HG02973 (cell line): Measurements from ENCODE around the gene CGRRF1.
A peak's percentile ranks its signal among the peaks of the same experiment; 100 is the strongest.

Source experiments
- ATAC-seq: cut with Tn5 transposase; IDR thresholded peaks from one replicate; pipeline ENCODE4 v1.9.1; 2021; ENCODE audit warnings: moderate library complexity; ENCODE audit not compliant: unreplicated experiment

The CGRRF1 gene, protein sequence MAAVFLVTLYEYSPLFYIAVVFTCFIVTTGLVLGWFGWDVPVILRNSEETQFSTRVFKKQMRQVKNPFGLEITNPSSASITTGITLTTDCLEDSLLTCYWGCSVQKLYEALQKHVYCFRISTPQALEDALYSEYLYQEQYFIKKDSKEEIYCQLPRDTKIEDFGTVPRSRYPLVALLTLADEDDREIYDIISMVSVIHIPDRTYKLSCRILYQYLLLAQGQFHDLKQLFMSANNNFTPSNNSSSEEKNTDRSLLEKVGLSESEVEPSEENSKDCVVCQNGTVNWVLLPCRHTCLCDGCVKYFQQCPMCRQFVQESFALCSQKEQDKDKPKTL

DNA sequence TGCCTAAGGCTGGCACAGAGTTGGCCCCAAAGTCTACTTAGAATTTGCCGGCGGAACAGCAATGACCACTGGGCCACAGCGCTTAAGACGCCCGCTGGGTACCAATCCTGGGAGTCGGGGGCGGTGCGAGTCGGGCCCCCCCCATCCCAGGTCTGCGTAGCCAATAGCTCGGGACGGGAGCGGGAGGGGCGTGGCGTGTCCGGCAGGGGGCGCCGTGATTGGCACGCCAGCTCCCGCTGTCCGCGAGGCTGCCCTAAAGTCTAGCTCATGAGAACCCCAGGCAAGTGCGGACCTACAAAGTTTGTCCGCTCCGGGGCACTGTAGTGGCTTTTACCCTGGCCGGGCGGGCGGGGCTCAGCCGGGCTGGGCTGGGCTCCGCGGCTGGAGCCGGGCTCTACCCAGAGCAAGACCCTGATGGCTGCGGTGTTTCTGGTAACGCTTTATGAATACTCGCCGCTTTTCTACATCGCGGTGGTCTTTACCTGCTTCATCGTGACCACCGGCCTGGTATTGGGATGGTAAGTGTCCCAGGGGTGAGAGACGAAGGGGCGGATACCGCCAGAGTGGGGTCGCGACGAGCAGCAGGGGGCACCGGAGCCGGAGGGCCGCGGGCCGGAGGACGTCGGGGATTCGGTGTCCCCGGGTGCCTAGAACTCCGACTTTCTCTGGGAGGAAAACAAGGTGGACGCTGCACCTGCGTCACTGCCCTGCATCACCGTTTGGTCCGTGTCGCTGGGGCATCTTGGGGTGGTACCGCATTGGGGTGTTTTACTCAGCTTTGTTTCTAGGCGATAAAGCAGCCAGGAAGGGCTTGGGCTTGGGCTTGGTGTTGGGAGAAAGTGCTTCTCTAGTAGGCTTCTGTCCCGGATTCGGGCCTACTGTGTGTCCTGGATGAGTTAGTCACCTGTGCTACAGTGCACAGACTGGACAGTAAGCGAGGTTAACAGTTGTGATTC is at the start of gene CGRRF1:
Gene CGRRF1, plus strand, starts transcription at position 361 of the 956 bp plus-strand sequence. Its CDS starts 54 bp downstream, at position 415.
- peak; percentile 93 for ATAC-seq

DNA sequence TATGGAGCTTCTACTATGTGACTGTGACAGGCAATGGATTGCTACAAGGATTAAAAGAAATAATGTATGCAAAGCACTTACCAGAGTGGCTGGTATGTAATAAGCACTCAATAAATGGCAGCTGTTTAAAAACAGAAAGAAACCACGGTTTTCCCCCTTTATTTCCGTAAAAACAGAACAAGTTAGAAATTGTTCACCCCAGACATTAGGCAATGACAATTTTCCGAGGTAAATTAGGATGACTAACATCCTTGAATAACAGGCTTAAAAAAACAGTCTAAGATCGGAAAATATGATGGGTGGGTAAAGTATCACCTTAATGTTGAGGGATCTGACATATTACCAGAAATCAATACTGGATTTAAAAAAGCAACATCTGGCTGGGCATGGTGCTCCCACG is 47.7 kb upstream of the CGRRF1 start:
- no peak for ATAC-seq

DNA sequence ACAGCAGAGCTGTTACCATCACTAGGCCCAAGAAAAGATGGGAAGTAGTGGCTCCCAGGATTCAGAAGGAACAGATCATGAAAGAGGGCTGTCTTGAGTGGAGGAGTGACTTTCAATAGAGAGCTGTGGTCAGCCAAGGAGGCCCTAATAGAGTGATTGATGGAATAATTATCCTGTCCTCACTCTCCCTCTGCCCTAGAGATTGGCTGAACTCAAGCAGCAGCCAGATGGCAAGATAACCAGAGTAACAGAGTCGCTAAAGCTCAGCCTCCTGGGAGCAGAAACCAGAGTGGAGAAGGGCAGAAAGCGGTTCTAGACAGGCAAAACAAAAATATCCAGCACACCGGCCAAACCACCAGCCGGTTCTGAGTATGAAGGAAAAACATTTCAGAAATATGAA is 44.1 kb upstream of the CGRRF1 start:
- ATAC-seq, result no peak

DNA sequence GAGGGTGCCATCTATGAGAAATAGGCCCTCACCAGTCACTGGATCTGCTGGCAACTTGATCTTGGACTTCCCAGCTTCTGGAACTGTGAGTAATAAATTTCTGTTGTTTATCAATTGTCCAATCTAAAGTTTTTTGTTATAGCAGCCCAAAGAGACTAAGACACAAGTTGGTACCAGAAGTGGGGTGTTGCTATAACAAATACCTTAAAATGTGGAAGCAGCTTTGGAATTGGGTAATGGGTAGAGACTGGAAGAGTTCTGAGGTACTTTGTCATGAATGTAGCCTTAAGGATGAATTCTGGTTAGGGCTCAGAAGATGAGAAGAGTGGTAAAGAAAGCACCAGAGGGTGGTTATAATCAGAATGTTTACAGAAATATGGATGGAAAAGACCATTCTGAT is 42.4 kb upstream of the CGRRF1 start:
- ATAC-seq, result no peak

DNA sequence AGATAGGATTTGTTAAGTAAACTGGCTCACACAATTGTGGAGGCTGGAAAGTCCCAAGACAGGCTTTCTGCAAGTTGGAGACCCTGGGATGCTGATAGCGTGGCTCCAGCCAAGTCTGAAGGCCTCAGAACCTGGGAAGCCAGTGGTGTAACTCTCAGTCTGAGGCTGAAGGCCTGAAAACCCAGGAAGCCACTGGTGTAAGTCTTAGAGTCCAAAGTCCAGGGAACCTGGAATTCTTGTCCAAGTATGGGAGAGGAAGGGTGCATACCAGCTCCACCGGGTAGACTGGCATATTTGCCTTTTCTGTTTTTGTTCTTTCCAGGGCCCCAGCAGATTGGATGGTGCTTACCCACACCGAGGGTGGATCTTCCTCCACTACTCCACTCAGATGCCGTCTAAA is 39.0 kb upstream of the CGRRF1 start:
- ATAC-seq, result no peak

DNA sequence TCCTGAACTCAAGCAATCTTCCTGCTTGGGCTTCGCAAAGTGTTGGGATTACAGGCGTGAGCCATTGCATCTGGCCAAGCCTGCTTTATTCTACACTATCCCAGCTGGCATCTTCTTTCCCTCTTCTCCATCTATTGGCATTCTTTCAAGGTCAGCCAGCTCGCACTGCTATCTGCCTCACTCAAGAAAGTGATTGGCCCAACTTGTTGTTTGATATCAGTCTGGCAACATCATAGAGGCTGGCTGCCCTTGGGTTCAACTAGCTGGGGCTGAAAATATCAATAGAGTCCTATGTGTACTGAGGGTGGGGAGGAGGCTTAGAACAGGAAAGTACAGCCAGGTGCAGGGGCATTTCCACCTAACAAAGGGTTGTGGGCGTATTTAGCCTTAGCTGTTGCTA is 38.1 kb upstream of the CGRRF1 start:
- ATAC-seq, result no peak

DNA sequence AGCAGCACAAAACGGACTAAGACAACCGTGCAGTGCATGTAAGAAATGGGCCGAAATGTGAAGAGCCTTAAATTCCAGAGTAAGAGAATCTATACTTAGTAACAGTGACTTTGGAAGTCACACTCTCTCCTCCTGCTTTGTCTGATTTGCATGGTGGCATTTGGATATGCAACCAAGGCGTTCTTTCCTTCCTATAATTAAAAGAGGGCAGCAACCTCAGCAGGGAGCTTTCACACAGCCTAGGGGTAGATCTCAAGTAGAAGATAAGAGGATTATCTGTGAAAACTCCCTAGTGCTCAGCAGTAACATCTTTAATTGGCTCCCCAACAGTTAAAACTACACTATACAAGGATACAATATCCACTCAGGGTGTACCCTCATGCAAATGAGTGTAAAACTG is 37.4 kb upstream of the CGRRF1 start:
- ATAC-seq, result no peak

DNA sequence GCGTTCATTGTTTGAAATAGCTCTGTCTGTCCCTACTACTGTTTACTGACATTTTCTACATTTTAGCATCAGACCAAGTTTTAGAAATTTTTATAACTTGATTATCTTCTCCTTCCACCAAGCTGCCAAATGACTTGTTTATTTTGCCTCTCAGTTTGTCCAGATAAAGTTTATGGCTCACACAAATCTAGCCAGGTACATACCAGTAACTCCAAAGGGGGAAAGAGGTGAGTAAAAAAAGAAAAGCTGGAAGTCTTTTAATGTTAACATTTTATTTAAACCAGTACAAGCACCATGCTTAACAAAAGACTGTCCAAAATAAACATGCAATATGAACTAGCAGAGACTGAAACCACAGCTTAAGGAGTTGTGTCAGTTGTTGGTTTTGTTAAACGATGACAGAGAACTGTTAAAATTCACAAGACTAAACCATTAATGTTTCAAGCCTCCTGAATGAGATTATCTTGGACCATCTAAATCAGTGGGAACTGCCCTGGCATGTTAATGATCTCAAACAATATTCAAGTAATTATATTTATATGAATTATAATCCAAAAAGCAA is 35.4 kb upstream of the CGRRF1 start:
- ATAC-seq, result no peak

DNA sequence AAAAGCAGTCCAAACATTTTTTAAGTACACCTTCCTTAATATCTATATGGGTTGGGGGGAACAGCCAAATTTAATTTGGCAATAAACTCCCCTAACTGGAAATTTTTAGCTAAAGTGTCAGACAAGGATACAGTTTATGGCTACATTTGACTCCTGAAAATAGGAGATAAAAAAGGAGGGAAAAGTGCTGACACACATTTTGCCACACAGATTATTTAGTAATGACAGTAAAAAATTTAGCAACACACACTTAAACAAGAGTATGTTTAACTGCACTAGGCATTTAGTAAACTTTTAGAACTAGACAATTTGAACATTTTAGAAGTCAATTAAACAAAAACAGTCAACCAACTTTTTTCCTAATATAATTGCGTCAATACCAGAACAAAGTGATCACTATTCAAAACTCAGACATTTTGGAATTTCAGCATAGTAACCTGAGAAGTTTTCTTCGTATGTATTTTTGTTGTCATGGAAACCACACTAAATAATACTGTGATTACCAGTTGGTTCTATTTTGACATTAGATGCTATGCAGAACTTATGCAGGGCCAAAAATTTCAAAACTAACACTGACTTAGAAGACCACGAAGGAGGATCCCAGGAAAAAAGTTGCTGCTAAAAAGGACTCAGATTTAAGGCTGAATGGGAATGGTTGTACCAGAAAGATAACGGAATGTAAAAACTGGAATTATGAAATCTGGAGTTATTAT is 34.4 kb upstream of the CGRRF1 start:
- ATAC-seq, result no peak

DNA sequence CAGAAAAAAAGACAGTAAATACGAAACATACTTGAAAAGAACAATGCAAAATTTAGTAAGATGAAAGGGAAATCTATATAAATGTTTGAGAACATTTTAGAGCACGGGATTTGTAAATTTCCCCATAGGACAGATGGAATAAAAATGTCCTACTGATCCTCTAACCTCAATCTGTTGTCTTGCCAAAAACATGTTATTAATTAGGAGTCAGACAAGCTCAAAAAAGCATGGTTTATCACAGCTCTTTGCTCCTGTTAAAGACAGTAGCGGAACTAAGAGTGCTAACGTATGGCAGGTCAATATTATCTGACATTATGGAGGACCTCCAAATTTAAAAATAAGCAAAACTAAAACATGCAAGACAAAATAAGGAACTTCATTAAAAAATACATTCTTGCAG is 33.8 kb upstream of the CGRRF1 start:
- no peak for ATAC-seq

DNA sequence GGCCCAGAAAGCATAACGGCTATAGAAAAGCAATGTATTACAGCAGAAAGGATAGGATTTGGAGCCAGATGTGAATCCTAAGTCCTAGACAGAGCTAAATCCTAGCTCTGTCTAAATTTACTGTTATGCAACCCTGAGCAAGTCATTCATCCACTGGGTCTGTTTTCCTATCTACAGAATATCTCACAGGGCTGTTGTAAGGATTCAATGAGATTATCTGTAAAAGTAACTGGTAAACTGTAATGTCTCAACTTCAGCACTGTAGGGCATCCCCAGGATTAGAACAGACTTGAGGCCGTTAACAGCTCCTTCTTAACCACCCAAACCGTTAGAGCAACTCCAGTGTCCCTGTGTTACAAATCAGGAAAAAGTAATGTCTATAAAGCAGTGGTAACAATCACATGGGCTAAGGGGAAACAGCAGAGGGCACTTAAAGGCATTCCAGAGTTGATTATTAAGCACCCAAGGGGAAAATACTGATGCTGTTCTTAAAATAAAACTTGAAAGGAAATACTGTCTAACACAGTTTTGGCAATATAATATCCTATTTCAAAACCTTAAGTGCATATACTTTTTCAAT is 31.0 kb upstream of the CGRRF1 start:
- ATAC-seq, result no peak

DNA sequence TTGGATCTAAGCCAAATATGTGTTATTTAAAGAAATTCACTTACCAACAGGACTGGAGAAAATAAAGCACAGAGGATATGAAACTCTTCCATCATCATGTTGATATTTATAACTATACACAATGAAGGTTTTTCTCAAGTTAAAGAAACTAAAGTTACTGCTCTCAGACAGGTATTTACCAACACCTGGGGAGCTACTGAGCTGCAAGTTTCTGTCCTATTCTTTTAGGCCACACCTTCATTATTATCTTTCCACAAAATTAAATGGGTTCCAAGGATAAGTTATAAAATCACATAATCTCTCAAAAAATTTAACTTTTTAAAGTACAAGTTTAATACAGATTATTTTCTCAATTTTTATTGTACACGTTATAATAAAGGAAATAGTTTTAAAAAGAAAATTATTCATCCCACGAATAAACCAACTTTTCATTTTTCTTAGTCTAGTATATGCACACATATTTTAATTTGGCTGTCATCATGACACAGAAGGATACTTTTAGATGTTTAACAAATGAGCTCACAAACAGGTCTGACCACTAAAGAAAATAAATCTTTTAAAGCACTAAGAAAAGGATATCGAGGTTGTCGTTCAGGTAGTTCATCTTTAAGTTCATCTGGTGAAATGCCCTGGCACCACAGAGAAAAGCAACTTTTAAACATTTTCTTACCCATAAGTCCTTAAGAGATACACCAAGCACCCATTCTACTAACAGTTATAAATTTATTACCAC is 28.7 kb upstream of the CGRRF1 start:
- ATAC-seq, result no peak

DNA sequence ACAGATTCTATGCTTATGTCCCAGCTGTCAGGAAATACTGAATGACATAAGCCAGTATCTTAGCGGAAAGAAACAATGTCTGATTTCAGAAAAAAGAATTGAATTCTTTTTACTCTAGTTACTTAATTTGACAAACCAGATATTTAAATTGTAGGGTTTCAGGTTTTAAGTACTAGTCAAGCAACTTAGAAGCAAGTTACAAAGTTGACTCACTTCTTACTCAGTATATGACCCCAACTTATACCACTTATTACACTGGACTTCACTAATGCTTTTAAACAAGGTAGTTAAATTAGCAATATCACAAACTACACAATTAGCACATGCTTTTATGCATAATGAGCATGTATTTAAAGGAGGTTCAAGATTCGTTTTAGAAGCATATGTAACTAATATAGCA is 28.0 kb upstream of the CGRRF1 start:
- no peak for ATAC-seq

DNA sequence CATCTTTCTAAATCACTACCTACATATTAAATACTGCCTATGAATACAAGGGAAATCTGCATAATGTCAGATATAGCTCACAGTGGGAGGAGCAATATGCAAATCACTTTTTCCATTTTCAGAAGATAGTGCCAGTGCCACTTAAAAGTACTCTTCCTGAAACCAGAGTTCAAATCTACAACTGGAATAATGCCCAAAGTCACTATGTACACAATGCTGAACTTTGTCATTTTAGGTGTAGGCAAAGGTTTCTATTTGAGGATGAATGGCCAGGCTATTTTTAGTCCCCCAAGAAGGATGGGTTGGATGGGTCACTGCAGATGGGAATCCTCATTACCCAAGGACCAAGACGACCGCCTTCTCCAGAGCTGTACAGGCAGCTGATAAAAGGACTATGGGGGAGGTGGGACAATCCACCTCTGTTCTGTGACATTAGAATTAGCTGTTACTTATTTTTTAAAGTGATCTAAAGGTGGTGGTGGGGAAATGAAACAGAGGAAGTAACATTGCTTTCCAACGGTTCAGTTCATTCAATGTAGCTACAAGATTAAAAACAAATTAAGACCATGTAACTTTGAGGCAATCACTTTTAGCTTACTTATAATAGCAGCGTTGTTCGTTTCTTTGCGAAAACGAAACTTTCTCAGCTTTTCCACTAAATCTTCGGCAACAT is 26.5 kb upstream of the CGRRF1 start:
- ATAC-seq, result no peak

DNA sequence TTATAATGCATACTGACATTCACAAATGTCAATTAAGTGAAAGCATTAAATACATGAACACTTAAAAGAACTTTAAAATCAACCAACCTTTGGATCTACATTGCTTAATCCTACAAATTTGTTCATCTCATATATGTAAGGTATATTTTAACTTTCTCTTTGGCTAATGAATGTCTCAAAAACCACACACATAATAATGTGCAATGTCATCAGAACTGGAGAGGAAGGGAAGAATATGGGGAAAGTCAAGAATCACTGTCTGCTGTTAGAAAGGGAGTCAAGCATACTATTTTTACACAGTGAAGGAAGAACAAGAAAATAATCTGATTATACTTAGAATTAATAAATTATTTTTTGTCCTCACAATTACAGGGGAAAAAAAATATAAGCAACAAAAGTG is 25.9 kb upstream of the CGRRF1 start:
- ATAC-seq, result no peak

DNA sequence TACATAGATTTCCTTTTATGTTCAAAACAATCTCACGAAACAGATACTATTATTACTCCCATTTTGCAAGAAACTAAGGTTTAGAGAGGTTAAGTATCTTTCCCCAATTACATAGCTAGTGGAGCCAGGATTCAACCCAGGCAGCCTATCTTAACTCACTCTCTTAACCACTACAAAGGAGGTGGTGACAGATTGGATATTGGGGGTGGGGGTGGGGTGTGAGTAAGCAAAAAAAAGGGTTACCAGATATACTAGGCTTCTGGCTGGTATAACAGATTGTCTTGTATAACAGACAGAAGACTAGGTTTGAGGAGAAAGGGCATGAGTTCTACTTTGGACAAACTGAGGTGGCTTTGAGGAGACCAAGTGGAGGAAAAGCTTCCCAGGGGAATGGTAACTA is 23.0 kb upstream of the CGRRF1 start:
- ATAC-seq, result no peak

DNA sequence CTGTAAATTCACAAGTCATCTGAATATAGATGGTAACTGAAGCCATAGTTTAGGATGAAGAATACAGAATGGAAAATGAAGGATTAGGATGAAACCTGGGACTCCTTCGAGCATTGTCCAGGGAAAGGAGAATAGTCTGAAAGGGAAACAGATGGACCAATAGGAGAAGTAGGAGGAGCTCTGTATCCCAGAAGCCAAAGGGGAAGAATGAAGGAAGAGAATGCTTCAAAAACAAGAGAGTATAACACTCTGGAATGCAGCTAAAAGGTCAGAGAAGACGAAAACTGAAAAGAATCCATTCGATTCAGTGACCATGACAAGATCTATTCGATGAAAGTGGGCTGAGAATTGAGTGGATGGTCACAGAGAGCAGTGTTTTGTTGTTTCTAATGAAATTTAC is 21.9 kb upstream of the CGRRF1 start:
- ATAC-seq, result no peak

DNA sequence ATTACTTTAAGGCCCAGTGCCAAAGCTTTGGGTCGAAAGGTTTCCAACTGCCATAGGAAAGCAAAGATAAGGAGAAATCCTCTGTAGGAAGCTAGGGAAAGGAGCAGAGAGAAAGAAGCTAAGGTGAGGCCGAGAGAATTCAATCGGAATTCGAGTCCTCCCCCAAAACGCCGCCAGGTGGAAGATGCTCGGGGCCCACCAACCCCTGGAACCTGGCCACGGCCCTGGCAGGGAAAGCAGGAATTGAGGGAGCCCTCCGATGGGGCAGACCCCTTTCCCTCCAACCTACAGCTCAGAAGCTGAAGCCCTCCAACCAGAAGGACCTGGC is 21.4 kb upstream of the CGRRF1 start:
- no peak for ATAC-seq

DNA sequence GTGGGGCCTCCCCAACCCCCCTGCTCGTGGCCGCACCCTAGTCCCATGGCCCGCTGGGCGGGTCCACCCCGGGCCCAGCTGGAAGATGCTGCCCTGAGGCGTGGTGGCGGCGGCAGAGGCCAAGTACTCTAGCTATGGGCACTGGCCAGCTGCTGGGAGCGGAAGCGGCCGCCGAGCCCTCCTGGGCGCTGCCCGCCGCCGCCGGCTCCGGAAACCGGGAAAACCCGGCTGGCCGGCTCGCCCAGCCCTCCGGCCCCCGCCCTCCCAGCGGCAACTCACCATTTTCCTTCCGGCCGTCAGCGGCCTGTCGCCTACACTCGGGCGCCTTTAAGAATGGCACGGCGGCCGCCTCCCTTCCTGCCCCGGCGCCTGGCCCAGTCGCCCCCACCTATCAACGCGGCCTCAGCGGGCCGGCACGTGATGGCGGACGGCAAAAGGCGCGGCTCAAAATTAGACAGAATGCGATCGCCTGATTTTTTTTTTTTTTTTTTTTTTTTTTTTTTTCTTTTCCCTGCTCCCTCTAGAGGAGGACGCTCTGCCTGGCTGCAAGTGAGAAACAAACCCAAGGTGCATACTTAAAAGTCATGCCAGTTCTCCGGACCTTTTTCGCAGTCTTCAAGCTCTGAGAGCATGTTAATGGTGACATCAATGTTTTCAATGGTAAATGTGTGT is 20.9 kb upstream of the CGRRF1 start, which contains the start of gene GMFB:
Gene GMFB, minus strand, starts transcription at position 335 of the 672 bp plus-strand sequence. Its CDS starts 53 bp downstream, at position 282.
- peak; percentile 90 for ATAC-seq
